ENCODE results near the gene AUTS2.

AUTS2 gene

GRCh38 chr7:70047891-70048448 lies 449.7 kb downstream of the AUTS2 start:
- DNase-seq = no peak

GRCh38 chr7:70051726-70052125 lies 453.5 kb downstream of the AUTS2 start:
- DNase-seq = no peak

- DNase-seq = no peak
These were observed 454.4 kb downstream of the AUTS2 start for GRCh38 chr7:70052691-70053090.

GRCh38 chr7:70053421-70053820 lies 455.1 kb downstream of the AUTS2 start:
- DNase-seq = no peak

- DNase-seq = no peak
These were observed 455.7 kb downstream of the AUTS2 start for GRCh38 chr7:70053989-70054388.

GRCh38 chr7:70056363-70056762 lies 458.1 kb downstream of the AUTS2 start:
- DNase-seq = no peak

- DNase-seq = no peak
These were observed 462.2 kb downstream of the AUTS2 start for GRCh38 chr7:70060298-70061068.

- DNase-seq = no peak
These were observed 465.1 kb downstream of the AUTS2 start for GRCh38 chr7:70063371-70063770.

GRCh38 chr7:70063927-70064326 lies 465.7 kb downstream of the AUTS2 start:
- no peak for DNase-seq

- DNase-seq = no peak
These were observed 468.6 kb downstream of the AUTS2 start for GRCh38 chr7:70066844-70067243.

GRCh38 chr7:70068531-70068930 lies 470.3 kb downstream of the AUTS2 start:
- no peak for DNase-seq

GRCh38 chr7:70069977-70070376 lies 471.7 kb downstream of the AUTS2 start:
- no peak for DNase-seq

- DNase-seq = no peak
These were observed 473.5 kb downstream of the AUTS2 start for GRCh38 chr7:70071766-70072165.

- no peak for DNase-seq
These were observed 473.9 kb downstream of the AUTS2 start for GRCh38 chr7:70072220-70072619.

GRCh38 chr7:70076325-70076724 lies 478.1 kb downstream of the AUTS2 start:
- no peak for DNase-seq

- no peak for DNase-seq
These were observed 483.9 kb downstream of the AUTS2 start for GRCh38 chr7:70082099-70082611.

- no peak for DNase-seq
These were observed 493.1 kb downstream of the AUTS2 start for GRCh38 chr7:70091362-70091761.

- DNase-seq = no peak
These were observed 494.3 kb downstream of the AUTS2 start for GRCh38 chr7:70092314-70093204.

- no peak for DNase-seq
These were observed 495.1 kb downstream of the AUTS2 start for GRCh38 chr7:70093205-70093904.

- DNase-seq = no peak
These were observed 496.6 kb downstream of the AUTS2 start for GRCh38 chr7:70094831-70095230.

GRCh38 chr7:70097645-70098044 lies 499.4 kb downstream of the AUTS2 start:
- DNase-seq = no peak

GRCh38 chr7:70098133-70098561 lies 499.9 kb downstream of the AUTS2 start:
- no peak for DNase-seq

All from 8988T (cell line).